ENCODE data around the gene OLAH.
"Not testable (repeated sequence)": the region's sequence is repeated elsewhere in the genome, so short reads cannot be mapped to it uniquely, and the experiment has no call there.

Gene OLAH

GRCh38 chr10:15043674-15044073, at the start of gene OLAH:
Gene OLAH, plus strand, starts transcription at chr10:15043943. Its CDS starts 3,346 bp downstream, at chr10:15047289.
- DNase-seq (ENCODE audit: low read depth in 2 of 3, low spot score in 1 of 3): no peak

GRCh38 chr10:14995964-14996565, 47.7 kb upstream of the OLAH start:
- no peak for DNase-seq (ENCODE audit: low read depth in 2 of 3, low spot score in 1 of 3)

- DNase-seq (ENCODE audit: low read depth in 2 of 3, low spot score in 1 of 3): not testable (repeated sequence)
Observed at GRCh38 chr10:15013530-15013929, 30.2 kb upstream of the OLAH start.

- DNase-seq (ENCODE audit: low read depth in 2 of 3, low spot score in 1 of 3): no peak
Observed at GRCh38 chr10:15015451-15015850, 28.3 kb upstream of the OLAH start.

GRCh38 chr10:15020966-15021365, 22.8 kb upstream of the OLAH start:
- not testable (repeated sequence) for DNase-seq (ENCODE audit: low read depth in 2 of 3, low spot score in 1 of 3)

GRCh38 chr10:15023079-15023478, 20.7 kb upstream of the OLAH start:
- not testable (repeated sequence) for DNase-seq (ENCODE audit: low read depth in 2 of 3, low spot score in 1 of 3)

GRCh38 chr10:15024017-15025004, 19.4 kb upstream of the OLAH start:
- not testable (repeated sequence) for DNase-seq (ENCODE audit: low read depth in 2 of 3, low spot score in 1 of 3)

- not testable (repeated sequence) for DNase-seq (ENCODE audit: low read depth in 2 of 3, low spot score in 1 of 3)
Observed at GRCh38 chr10:15025040-15025439, 18.7 kb upstream of the OLAH start.

GRCh38 chr10:15027741-15028140, 16.0 kb upstream of the OLAH start:
- DNase-seq (ENCODE audit: low read depth in 2 of 3, low spot score in 1 of 3): no peak

GRCh38 chr10:15035385-15036301, 8.1 kb upstream of the OLAH start:
- no peak for DNase-seq (ENCODE audit: low read depth in 2 of 3, low spot score in 1 of 3)

- no peak for DNase-seq (ENCODE audit: low read depth in 2 of 3, low spot score in 1 of 3)
Observed at GRCh38 chr10:15037691-15038090, 6.1 kb upstream of the OLAH start.

GRCh38 chr10:15038416-15038815, 5.3 kb upstream of the OLAH start:
- no peak for DNase-seq (ENCODE audit: low read depth in 2 of 3, low spot score in 1 of 3)

GRCh38 chr10:15045380-15045779, 1.6 kb downstream of the OLAH start:
- DNase-seq (ENCODE audit: low read depth in 2 of 3, low spot score in 1 of 3): no peak

GRCh38 chr10:15046626-15047025, 2.9 kb downstream of the OLAH start:
- no peak for DNase-seq (ENCODE audit: low read depth in 2 of 3, low spot score in 1 of 3)

GRCh38 chr10:15049533-15049932, 5.8 kb downstream of the OLAH start:
- DNase-seq (ENCODE audit: low read depth in 2 of 3, low spot score in 1 of 3): no peak

- no peak for DNase-seq (ENCODE audit: low read depth in 2 of 3, low spot score in 1 of 3)
Observed at GRCh38 chr10:15052121-15052520, 8.4 kb downstream of the OLAH start.

GRCh38 chr10:15053061-15053460, 9.3 kb downstream of the OLAH start:
- DNase-seq (ENCODE audit: low read depth in 2 of 3, low spot score in 1 of 3): no peak

GRCh38 chr10:15058689-15059088, 14.9 kb downstream of the OLAH start:
- no peak for DNase-seq (ENCODE audit: low read depth in 2 of 3, low spot score in 1 of 3)

- no peak for DNase-seq (ENCODE audit: low read depth in 2 of 3, low spot score in 1 of 3)
Observed at GRCh38 chr10:15059914-15060313, 16.2 kb downstream of the OLAH start.

GRCh38 chr10:15060638-15061037, 16.9 kb downstream of the OLAH start:
- no peak for DNase-seq (ENCODE audit: low read depth in 2 of 3, low spot score in 1 of 3)

- DNase-seq (ENCODE audit: low read depth in 2 of 3, low spot score in 1 of 3): no peak
Observed at GRCh38 chr10:15067154-15067553, 23.4 kb downstream of the OLAH start.
